GM12801 (cell line): ENCODE results near the gene ZNF248.

Source experiments
- TF ChIP-seq, protein P1 (sequence below): IDR thresholded peaks from one replicate; pipeline ENCODE4 v1.5.1; 2011; ENCODE audit warnings: control low read depth; ENCODE audit not compliant: insufficient read length; ENCODE audit errors: extremely low read depth

The ZNF248 gene

DNA sequence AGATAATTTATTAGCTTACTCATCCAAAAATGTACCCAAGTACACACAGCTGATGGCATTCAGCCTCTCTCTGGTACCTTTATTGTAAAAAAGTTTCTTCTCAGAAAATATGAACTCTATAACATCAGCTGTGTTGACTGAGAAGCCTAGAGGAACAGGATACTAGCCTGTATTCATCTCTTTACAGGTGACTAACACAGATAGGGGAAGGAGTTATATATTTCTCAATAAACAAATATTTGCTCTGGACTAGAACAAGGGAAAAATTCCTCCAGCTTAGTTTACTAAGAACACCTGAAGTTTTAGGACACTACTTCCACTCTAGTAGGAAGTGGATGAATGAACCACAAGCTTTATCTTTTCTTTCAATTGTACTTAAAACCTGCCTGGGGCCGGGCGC is 67.8 kb downstream of the ZNF248 start:
- TF ChIP-seq, protein P1, sequence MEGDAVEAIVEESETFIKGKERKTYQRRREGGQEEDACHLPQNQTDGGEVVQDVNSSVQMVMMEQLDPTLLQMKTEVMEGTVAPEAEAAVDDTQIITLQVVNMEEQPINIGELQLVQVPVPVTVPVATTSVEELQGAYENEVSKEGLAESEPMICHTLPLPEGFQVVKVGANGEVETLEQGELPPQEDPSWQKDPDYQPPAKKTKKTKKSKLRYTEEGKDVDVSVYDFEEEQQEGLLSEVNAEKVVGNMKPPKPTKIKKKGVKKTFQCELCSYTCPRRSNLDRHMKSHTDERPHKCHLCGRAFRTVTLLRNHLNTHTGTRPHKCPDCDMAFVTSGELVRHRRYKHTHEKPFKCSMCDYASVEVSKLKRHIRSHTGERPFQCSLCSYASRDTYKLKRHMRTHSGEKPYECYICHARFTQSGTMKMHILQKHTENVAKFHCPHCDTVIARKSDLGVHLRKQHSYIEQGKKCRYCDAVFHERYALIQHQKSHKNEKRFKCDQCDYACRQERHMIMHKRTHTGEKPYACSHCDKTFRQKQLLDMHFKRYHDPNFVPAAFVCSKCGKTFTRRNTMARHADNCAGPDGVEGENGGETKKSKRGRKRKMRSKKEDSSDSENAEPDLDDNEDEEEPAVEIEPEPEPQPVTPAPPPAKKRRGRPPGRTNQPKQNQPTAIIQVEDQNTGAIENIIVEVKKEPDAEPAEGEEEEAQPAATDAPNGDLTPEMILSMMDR, result no peak

DNA sequence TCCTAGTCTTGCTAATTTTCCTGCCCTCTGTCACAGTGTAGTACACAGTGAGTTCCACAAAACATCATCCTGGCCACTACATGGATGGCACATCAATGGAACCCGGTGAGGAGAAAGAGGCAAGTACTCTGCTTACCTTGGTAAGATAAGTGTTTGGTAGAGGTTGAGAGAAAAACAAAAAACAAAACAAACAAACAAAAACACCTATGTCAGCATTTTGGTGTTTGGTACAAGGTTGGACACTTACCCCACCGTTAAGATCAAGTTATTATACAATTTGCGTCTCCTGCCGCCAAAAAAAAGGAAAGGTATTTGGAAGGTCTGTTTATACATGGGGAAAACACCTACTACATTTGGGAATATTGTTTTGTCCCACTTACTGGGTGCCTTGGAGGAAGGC is 72.7 kb downstream of the ZNF248 start:
- TF ChIP-seq, protein P1, result no peak

DNA sequence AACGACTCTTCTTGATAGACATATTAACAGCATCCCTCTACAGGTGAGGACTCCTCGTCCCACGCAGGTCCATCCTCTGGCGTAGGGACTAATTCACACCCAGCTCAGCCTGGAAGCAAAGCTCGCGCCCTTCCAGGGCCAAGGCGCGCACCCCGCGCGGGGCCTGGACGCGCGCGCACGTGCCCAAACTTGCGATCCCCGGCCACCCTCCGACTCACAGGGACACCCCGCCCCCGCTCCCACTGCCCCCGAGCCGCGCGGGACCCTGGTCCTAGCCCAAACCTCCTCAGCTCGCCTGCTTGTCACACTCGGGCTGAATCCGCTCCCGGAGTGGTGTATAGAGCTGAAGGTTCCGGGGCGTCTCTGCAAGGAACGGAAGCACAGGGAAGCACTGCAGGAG is 76.9 kb downstream of the ZNF248 start:
- TF ChIP-seq, protein P1, result no peak

DNA sequence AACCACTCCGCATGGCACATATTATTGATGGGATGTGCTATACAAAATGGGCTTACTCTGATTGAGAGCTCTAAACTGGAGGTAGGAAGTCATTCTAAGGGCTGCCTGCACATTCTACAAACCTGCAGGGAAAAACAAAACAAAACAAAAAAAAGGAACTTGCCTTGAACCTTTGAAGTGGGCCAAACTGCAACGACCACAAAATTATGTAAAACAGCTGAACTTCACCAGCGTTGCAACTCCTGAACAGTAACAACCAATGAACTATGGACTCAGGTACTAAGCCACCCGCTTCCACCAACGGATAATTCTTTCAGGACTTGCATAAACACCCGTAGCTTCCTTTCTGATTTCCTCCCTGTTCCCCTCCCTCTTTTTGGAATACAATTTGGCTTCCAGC is 80.4 kb downstream of the ZNF248 start:
- TF ChIP-seq, protein P1, result no peak

DNA sequence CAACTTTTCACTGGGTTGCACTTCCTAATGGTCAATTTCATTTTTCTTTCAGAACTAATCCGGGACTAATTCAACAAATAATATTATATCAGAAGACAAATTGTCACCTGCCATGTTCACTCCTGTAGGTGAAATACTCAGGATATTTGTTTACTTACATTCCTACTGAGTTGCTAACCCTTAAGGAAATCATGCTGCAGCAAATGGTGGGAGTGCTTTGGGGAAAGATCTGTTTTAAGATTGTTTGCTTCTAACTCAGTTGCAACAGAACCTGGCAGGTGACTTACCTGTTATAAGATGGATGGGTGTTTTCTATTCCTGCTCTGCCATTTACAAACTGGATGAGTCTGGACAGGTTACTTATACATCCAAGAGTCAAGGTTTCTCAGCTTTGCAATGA is 81.8 kb downstream of the ZNF248 start:
- TF ChIP-seq, protein P1, result no peak

DNA sequence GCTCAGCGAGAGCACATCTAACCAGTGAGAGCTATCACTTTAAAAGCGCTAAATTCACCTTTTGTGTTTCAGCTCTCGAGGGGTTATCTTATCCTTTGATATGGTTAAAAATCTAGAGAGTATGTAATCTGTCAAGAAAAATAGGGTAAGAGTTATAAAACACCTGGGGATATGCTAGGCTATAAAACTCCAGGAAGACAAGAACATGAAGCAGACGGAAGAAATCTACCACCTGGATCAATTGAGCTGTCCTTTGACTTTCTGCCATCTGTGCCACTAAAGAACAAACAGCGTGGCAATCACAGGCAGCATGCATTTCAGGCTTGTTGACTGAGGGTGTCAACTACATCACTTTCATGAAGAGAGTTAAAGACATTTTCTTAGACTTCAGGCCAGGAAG is 83.1 kb downstream of the ZNF248 start:
- TF ChIP-seq, protein P1, result no peak

DNA sequence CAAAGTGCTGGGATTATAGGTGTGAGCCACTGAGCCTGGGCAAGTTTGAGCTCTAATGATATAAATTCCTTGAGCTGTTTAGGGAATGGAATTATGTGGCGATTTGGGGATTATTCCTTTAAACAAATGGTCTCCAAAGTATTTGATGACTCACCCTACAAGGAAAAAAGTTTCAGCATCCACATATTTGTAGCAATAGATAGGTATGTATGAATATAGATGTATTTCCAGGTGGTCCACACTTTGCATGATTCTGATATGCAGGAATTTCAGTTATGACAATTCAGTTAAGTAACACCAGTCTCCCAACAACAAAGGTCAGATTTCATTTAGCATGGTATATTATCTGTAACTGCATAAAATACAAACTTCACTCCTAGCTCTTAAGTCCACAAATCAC is 92.2 kb downstream of the ZNF248 start:
- TF ChIP-seq, protein P1, result no peak

DNA sequence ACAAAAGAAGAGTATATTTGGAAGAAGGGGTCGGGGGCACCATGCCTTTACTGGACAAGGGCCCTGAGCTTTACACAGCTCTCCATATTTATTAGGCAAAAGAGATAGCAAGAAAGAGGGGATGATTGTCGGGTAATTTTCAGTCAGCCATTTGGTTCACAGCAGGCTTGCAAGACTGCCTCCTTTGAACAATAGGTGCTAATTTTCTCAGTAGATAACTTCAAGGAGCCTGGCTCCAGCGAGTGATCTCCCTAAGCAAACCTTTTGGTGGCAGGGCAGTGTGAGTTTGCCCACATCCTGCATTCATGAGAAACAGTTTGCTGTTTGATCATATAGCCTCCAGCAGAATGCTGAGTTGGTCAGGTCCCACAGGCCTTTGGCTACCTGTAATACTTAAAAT is 94.3 kb downstream of the ZNF248 start:
- TF ChIP-seq, protein P1, result no peak
